HG03520 (cell line): ENCODE data around the gene OSBPL3.

Experiments
- ATAC-seq: cut with Tn5 transposase; IDR thresholded peaks from one replicate; pipeline ENCODE4 v1.9.1; 2021; ENCODE audit warnings: mild to moderate bottlenecking, moderate library complexity; ENCODE audit not compliant: unreplicated experiment

The OSBPL3 gene

GRCh38 chr7:24868741-24869140, 111.2 kb downstream of the OSBPL3 start:
- ATAC-seq: no peak

GRCh38 chr7:24866004-24866615, 113.9 kb downstream of the OSBPL3 start:
- ATAC-seq: no peak

GRCh38 chr7:24864214-24864817, 115.7 kb downstream of the OSBPL3 start:
- no peak for ATAC-seq

- ATAC-seq: no peak
Measured at GRCh38 chr7:24863626-24864025, 116.4 kb downstream of the OSBPL3 start.

GRCh38 chr7:24862461-24862860, 117.5 kb downstream of the OSBPL3 start:
- no peak for ATAC-seq

- ATAC-seq: no peak
Measured at GRCh38 chr7:24861336-24861735, 118.6 kb downstream of the OSBPL3 start.

- no peak for ATAC-seq
Measured at GRCh38 chr7:24860611-24861010, 119.4 kb downstream of the OSBPL3 start.

GRCh38 chr7:24858108-24858977, 121.6 kb downstream of the OSBPL3 start:
- no peak for ATAC-seq

GRCh38 chr7:24857623-24858022, 122.4 kb downstream of the OSBPL3 start:
- ATAC-seq: no peak

- ATAC-seq: no peak
Measured at GRCh38 chr7:24854866-24855265, 125.1 kb downstream of the OSBPL3 start.

GRCh38 chr7:24851786-24852185, 128.2 kb downstream of the OSBPL3 start:
- ATAC-seq: no peak

- no peak for ATAC-seq
Measured at GRCh38 chr7:24848878-24849277, 131.1 kb downstream of the OSBPL3 start.

- ATAC-seq: no peak
Measured at GRCh38 chr7:24847754-24848153, 132.2 kb downstream of the OSBPL3 start.

GRCh38 chr7:24843821-24844434, 136.1 kb downstream of the OSBPL3 start:
- no peak for ATAC-seq

GRCh38 chr7:24842449-24843241, 137.3 kb downstream of the OSBPL3 start:
- peak; percentile 52 for ATAC-seq

GRCh38 chr7:24842029-24842428, 137.9 kb downstream of the OSBPL3 start:
- no peak for ATAC-seq

GRCh38 chr7:24840563-24840962, 139.4 kb downstream of the OSBPL3 start:
- no peak for ATAC-seq

- peak; percentile 56 for ATAC-seq
Measured at GRCh38 chr7:24836084-24836483, 143.9 kb downstream of the OSBPL3 start.

GRCh38 chr7:24835643-24836042, 144.3 kb downstream of the OSBPL3 start:
- ATAC-seq: peak; percentile 9

- peak; percentile 47 for ATAC-seq
Measured at GRCh38 chr7:24834128-24834798, 145.7 kb downstream of the OSBPL3 start.
